ENCODE data around the gene IMMP2L.

- TF ChIP-seq ZNF396 (CRISPR knock-in tag; IDR thresholded peaks at IDR 0.05; ENCODE audit: borderline replicate concordance) (no peak), USF1 (CRISPR knock-in tag; IDR thresholded peaks at IDR 0.05) (no peak), CTCF (IDR thresholded peaks at IDR 0.05) (no peak), HMGA2 (CRISPR knock-in tag; IDR thresholded peaks at IDR 0.05) (no peak), ZBTB43 (CRISPR knock-in tag; IDR thresholded peaks at IDR 0.05) (no peak), ZNF219 (CRISPR knock-in tag; IDR thresholded peaks at IDR 0.05; ENCODE audit: borderline replicate concordance) (no peak), ZBTB21 (CRISPR knock-in tag; IDR thresholded peaks at IDR 0.05; ENCODE audit: borderline replicate concordance) (no peak), JUN (CRISPR knock-in tag; IDR thresholded peaks at IDR 0.05) (no peak), ELF4 (CRISPR knock-in tag; IDR thresholded peaks at IDR 0.05; ENCODE audit: low read depth) (no peak), NR2C2 (CRISPR knock-in tag; IDR thresholded peaks at IDR 0.05) (no peak), CREB1 (CRISPR knock-in tag; IDR thresholded peaks at IDR 0.05) (no peak), HMGXB4 (CRISPR knock-in tag; IDR thresholded peaks at IDR 0.05) (no peak)
Measured at GRCh38 chr7:111068618-111069017, 493.7 kb downstream of the IMMP2L start.

Data from WTC11 (cell line).